ENCODE data around the gene ADRA2B.

The ADRA2B gene

DNA sequence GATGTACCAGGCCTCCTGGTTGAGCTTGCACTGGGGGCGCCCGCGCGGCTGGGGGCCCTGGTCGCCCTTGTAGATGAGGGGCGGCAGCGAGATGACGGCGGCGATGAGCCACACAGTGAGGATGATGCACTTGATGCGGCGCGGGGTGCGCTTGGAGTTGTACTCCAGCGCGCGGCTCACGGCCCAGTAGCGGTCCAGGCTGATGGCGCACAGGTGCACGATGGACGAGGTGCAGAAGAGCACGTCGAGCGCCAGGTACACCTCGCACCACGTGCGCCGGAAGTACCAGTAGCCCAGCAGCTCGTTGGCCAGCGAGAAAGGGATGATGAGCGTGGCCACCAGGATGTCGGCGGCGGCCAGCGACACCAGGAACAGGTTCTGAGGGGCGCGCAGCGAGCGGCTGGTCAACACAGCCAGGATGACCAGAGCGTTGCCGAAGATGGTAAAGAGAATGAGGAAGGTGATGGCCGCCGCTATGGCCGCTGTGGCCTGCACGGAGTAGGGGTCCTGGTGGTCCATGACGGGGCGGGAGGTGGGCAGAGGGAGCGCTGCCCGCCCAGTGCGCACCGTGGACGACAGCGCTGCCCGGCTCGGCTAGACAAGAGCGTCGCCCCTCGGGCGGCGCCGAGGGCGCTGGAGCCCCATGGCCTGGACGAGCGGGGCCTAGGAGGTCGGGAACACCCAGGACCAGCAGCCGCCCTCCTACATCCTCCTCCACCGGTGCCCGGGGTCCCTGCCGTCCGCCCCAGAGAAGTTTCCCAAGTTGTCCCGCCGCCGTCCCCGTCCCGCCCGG, 544 bp downstream of the ADRA2B start:
- no peak for DNase-seq

DNA sequence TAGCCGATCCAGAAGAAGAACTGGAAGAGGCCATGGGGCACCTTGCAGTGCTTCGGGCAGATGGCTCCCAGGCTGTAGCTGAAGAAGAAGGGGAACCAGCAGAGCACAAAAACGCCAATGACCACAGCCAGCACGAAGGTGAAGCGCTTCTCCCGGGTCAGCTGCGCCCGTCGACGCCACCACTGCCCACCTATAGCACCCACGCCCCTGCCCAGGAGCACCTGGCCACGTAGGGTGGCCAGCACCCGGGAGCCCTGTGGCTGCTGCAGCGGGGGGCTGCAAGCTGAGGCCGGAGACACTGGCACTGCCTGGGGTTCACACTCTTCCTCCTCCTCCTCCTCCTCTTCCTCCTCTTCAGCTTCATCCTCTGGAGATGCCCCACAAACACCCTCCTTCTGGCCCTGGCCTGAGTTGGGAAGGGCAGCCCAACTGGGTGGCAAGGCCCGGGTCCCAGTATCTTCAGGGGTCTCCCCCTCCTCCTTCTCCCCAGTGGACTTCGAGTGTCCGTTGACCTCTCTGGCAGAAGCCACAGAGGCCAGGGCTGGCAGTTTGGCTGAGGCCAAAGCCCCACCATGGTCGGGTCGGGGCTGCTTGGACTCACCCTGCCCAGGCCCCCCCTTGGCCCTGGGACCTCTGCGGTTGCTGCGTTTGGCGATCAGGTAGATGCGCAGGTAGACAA, 1.3 kb downstream of the ADRA2B start:
- DNase-seq, result no peak

DNA sequence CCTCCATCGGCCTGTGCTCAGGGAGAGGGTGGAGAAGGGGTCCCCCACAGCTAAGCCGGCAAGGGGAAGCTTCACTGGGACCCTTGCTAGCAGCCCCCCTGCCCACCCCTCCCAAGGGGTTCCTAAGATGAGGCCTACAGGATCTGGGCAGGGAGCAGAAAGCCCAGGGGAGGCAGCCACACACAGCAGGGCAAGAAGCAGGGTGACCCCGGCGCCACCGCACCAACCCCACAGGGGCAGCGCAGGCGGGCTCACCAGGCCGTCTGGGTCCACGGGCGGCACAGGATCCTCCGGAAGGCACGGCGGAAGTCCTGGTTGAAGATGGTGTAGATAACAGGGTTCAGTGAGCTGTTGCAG, 1.8 kb downstream of the ADRA2B start:
- DNase-seq, result no peak

DNA sequence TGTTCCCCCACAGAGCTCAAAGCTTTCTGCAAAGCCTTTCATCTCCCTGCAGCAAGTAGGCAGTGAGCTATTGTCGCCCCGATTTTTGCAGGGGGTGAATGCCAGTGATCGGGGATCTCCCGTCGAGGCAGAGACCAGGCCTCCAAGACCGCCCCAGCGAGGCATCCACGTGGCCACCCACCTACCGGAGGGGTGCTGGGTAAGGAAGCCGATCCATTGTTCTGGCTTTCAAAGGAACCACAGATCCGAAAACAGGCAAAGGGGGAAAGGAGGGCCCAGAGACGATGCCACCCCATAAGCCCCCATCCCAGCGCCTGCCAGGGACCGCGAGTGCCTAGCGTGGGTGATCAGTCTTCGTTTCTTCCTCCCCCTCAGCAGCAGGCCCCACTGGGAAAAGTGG, 2.4 kb downstream of the ADRA2B start:
- DNase-seq, result no peak

DNA sequence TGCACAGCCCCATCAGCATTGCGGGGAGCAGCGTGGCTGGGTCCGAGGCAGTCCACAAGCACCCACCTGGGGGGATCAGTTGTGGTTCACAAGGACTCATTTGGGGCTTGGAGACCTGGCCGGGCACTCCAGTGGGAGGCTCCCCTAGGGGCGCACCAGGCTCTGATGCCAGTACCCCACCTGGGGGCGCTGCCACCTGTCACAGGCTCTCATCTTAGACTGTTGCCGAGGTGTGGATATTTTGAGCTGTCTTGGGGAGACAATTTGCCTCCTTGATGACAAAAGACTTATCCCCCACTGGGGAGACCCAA, 3.0 kb downstream of the ADRA2B start:
- no peak for DNase-seq

DNA sequence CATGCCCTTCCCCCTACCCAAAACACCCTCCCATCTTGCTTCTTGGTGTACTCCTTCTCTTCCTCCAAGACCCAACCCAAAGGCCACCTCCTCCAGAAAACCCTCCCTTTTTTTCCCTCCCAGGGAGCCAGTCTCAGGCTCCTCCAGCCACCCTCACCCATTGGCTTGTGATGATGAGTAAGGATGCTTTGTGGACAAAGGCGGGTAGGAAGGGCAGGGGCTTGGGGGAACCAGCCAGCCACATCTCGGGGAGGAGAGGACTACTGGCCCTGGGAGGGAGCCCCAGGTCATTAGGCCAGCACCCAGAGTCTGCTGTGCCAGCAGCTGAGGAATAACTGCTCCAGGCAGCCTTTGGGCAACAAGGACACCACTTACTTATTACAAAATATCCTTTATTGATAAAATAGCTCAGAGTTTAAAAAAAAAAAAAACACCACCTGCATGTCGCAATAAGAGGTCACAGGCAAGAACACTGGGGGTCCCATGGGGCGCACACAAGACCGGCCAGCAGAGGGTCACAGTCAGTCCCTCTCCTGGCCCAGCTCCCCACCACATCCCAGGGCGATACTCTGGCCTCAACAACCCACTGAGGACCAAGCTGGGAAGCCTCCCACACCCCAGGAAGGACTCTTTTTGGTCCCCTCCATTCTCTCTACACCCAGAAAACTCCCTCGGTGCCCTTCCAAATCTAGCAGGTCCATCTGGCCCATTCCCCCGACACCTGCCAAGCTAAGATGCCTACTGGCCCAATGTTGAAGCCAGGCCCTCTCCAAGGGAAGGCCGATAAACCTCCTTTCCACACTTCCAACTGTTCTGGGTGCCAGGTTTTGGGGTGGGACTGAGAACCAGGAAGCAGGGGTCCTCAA, 3.6 kb downstream of the ADRA2B start:
- no peak for DNase-seq

DNA sequence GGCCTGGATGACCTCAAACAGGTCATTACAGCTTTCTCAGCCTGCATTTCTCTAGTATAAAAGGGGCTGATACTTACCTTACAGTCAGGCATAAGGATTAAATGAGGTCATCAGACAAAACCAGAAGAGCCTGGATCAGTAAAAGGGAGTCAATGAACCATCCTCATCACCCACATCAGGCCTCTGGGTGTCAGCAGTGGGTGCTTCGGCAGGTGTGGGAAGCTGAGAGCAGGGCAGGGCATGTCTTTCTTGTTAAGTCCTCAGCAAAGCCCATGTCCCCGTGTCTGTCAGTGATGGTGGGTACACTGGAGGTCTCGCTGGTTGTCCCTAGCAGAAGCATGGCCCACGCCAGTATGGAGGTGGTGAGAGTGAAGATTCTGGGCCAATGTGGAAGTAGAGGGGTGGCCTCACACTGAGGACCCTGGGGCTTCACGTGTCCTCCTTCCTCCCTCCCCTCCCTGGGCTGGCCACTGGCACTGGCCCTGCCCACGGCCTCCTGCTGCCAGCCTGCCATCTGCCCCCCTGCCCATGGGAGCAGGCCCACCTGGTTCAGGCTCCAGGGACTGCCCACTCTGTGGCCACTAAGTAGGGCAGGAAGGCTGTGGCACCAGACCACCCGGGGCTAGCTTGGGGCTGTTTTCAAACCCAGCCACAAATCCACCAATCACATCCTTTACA, 4.4 kb downstream of the ADRA2B start:
- DNase-seq, result no peak

DNA sequence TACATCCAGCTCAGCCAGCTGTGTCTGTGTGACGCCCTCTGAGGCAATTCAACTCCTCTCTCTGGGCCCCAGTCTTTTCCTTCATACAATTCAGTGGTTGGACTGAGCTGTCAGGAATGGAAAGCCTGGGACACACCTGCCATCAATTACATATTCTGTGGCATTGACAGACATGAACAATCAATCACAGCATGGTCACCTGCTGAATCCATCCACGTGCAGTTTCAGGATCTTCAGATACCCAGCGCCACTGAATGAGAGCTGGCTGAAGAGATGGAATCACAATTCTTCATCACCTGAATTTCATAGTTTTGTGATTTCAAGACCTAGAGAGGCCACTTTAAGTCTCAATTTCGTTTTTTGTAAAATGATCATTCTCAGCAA, 5.1 kb downstream of the ADRA2B start:
- no peak for DNase-seq

DNA sequence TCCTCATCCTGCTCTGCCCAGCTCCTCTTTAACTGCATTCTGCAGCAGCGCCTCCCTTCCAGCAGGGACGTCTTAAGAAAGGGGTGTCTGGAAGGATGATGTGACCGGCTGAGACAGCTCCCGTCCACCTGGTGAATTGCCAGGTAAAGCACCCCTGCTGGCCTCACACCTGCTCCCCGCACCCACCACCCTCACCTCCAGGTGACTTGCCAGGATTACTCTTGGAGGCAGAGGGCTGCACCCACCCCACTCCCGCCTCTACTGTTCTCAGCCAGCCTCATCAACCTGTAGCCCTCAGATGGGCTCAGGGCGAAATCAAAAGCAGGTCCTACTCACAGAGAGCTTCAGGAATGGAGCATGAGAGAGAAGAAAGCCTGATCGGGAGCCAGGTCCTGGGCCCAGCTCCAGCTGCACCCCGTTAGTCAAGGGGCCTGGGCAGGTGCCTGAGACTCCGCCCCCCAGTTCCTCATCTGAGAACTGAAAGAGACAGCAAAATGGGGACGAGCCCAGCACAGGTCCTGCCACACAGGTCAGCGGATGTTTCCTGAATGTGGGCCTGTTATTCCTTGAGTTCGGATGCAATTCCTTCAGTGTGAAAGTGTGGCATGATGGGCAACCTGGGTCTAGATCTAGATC, 5.6 kb downstream of the ADRA2B start:
- no peak for DNase-seq

DNA sequence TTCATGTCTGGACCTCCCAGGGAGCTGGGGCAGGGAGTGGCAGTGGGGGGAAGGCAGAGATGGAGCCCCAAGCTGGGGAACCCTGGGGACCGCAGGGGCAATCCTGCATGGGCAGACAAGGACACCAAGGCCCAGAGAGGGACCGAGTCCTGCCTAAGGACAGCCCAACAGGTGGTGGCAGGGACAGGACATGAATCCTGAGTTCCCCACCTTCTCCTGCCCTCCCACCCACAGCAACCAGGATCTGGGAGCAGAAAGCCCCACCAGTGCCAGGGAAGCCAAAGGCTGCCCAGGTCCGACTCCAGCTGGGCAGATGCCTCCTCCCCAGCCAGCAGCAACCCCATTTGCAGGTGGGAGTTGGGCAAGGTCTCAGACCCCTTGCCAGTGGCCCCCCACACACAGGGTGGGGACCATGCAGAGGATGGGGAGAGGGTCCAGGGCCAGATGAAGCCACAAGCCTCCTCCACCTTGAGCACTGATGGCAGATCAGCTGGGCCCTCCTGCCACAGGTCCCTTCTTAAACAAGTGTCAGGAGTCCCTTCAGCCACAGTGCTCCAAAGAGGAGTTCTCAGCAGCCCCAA, 6.3 kb downstream of the ADRA2B start:
- no peak for DNase-seq

DNA sequence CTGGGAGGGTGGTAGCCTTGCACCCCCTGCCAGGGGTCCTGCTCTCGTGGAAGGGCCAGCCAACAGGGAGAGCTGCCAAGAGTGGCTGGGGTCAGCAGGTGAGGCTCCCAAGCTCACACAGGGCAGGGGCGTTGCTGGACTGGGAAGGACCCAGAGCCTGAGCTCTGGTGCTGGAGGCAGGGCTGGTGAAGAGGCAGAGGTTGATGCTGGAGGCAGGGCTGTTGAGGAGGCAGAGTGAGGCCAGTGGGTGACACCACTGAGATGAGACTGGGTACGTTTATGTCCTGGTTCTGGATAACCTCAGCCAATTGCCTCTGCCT, 7.0 kb downstream of the ADRA2B start:
- DNase-seq, result no peak

DNA sequence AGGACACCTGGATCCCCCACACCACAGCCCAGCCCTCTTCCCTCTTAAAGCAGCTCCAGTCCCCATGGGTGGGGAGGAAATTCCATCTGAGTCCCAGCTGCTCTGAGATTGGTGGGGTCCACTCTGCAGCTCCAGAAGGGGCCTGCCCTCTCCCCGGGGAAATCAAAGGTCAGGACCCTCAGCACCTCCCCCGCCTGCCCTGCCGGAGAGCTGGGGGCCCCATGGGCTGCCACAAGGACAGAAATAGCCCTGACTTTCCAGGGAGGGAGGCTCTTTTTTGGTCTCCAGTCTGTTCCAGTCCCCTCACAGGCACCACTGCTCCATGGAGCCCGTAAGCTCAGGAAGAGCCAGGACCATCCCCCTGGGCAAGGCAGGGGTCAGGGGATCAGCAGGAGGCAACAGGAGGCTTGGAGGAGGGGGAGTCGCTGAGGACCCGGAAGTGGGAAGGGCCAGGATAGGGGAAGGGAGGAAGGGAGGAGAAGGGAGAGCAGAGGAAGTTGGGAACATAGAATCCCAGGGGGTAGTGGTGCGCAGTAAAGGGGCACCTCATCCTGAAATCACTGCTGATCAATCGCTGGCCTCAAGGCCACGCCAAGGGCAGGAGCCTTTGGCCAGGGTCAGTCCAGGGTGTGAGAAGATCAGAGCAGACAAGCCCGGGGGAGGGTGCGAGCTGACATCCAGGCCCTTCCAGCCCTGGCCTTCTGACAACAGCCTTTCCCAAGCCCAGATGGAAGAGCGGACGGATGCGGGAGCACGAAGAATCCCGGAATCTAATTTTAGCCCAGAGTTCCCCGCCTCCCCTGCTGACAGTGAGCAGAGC, 7.6 kb downstream of the ADRA2B start:
- no peak for DNase-seq

DNA sequence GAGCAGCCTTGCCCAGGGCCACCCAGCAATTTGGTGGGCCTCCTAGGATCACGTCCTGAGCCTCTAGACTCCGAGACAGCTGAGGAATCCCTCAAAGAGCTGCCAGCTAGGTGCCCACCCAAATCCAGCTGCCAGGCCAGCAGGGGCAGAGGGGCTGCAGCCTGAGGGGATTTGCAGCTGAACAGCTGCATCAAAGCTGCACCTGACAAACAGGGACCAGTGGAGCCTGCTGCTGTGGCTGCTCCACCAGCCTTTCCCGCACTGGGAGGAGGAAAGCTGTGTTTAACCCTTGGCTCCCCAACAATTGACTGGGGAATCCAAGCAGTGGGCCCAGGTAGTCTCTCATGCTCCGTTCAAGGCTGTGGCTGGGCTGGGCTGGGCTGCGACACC, 8.2 kb downstream of the ADRA2B start:
- DNase-seq, result no peak

DNA sequence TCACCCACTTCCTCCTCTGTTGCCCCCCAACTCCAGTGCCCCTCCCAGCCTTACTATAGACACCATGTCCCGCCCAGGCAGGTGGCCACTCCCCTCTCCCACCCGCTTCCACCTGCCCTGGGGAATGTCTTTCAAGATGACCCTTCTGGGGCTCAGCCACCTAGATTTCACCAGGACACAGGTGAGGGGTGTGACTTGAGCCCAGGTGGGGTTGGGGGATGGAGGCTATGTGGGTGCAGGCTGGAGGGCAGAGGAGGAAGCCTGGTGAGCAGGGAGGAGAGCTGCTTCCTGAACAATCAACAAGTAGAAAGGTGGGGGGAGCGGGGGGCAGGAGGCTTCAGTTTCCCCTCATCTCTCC, 8.7 kb downstream of the ADRA2B start:
- DNase-seq, result no peak

DNA sequence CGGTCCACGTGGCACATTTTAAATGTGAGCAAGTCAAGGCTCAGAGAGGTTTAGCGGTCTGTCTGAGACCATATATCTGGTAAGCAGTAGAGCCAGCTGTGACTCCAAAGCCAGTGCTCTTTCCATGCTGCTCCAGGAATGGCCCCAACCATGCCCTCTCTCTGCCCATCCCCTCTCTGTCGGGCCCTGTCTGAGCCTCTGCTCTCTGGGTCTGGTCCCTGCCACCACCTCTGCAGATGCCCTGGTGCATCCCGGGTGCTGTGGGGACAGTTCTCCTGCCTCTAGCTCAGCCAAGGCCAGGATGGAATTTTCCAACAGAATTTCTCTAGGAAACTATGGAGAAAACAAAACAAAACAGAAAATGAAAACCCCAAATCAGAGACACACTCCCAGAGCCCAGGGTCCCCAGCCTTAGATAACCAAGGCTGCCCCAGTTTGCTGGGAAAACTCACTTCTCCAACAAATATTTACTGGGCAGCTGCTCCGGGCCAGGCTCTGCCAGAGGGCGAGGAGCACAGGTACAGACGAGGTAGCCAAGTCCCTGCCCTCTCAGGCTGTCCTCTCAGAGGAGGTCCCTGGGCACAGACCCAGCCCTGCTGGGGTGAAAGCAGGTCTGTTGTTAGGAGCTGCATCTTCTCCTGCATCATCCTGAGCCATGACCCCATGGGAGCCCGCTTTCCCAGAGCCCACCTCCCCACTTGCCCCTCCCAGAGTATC, 9.2 kb downstream of the ADRA2B start:
- DNase-seq, result no peak

DNA sequence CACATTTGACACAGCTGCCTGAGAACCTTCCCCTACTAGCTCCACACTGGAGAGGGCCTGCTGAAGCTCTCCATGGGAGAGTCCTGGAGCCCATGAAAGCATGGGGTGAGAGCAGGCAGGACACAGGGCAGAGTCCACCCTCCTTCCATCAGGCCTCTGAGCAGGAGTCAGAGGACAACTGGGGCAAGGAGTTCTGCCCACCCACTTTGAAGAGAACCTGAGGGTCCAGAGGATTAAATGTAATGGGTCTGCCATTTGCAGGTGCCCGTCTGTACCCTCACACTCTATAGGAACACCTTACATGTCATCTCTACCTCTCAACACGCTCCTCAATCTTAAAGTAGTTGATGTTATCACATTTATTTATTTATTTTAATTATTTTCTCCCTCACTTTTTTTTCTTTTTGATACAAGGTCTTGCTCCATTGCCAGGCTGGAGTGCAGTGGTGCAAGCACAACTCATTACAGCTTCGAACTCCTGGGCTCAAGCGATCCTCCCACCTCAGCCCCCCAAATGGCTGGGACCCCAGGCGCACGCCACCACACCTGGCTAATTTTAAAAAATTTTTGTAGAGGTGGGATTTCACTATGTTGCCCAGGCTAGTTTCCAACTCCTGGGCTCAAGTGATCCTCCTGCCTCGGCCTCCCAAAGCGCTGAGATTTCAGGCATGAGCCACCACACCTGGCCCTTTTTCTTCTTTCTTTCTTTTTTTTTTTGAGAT, 10.2 kb downstream of the ADRA2B start:
- no peak for DNase-seq

DNA sequence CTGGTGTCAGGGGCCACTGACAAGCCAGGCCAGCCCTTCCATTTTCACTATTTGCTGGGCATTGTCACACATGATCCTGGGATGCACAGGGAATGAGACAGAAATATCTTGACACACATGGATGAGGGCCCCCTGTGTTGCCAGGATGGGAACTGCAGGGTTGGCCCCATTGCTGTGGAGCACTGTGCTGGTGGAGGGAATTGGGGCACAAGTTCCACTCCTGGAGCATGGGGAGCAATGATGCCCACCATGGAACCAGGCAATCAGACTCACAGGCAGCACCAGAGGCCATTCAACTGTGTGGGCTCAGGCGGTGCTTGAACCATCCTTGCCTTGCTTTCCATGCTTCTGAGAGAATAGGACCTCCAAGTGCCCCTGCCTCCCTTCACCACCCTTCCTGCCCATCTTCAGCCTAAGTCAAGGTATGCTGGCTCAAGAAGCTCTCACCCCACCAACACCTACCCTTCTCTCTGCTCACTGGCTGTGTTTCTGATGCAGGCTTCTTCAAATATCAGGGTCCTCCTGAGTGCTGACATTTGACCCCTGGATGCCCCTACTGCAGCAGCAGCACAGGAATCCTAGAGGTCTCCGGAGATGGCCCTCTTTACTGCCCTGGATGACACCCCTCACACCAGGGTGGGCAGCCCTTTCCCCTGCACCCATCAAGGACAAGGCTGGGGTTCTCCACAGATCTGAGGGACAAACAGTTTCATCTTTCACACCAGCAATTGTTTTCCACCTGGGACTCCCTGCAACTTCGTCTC, 11.0 kb downstream of the ADRA2B start:
- DNase-seq, result no peak

DNA sequence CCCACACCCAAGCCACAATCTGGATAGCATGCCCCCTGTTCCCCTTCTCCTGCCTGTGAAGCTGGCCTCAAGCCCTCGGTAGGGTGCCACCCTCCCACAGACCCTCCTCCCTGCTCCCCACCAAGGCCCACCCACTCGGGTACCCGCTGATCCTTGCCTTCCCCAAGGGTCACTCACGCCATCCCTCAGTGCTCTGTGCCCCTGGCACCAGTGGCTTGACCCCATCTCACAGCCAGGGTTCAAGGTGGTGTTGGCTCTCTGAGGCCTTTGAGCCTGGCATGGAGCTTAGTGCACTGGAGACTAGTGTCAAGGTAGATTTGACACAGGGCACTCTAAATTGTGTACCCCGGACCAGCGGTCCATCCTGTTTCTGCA, 11.9 kb downstream of the ADRA2B start:
- DNase-seq, result no peak

DNA sequence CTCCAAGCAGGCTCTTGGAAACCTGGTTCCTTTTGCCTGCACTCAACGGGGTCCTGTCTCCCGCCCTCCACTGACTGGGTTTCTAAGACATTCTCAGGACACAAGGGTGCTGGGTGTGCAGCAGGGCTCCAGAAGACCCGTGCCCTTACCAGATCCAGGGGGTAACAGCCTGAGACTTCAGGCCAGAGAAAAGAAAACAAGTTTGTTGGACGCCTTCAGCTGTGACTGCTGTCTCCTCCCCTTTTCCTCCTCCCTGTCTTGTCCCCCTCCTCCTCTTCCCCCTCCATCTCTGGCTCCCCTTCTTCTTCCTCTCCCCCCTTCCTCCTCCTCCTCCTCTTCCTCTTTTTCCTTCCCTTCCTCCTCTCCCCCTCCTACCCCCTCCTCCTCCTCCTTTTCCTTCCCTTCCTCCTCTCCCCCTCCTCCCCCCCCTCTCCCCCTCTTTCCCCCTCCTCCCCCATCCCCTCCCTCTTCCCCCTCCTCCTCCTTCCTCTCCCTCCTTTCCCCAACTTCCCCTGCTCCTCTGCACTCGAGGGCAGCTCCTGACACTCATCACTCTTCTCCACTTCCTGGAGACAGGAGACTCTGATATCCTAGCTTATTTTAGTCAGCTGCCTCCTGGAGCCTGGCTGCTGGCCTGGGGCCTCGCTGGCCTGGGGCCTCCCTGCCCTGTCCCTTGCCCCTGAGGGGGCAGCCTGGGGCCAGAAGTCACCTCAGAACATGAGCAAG, 12.4 kb downstream of the ADRA2B start:
- no peak for DNase-seq
